Activated T-helper 1 cell treated with anti-CD3 and anti-CD28 coated beads, Interleukin-2, amount 50 U/mL, for 16 hours (primary cell): ENCODE data around the gene RALGAPA1.
"Not testable (repeated sequence)": the region's sequence is repeated elsewhere in the genome, so short reads cannot be mapped to it uniquely, and the experiment has no call there.

ENCODE experiments used
- DNase-seq, 2 donors: peaks; one replicate each; pipeline ENCODE4 v3.0.0-alpha.2; 2020; ENCODE audit warnings: low read depth in 1 of 2, low spot score in 1 of 2

Gene RALGAPA1

GRCh38 chr14:35704793-35705493, 104.2 kb downstream of the RALGAPA1 start:
- DNase-seq: no peak

GRCh38 chr14:35701531-35701930, 107.6 kb downstream of the RALGAPA1 start:
- DNase-seq: no peak

GRCh38 chr14:35699791-35700444, 109.2 kb downstream of the RALGAPA1 start:
- no peak for DNase-seq

DNA sequence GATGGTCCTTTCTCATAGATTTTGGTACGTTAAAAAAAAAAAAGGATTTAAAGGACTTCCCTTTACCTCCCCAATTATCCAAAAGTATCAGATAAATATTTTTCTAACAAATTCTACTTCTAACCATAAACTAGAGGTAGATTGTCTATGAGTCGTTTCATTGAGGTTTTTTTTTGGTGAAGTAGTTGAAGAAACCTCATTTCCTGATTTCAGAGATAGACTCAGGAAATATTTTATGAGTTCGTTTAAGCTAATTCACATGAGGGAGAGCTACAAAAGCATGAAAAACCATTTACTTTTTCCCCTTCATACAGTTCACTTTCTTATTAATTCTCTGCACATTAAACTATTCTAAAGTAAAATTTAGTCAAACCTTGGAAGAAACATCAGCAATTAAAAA, 112.5 kb downstream of the RALGAPA1 start:
- DNase-seq: no peak

GRCh38 chr14:35696119-35696518, 113.0 kb downstream of the RALGAPA1 start:
- no peak for DNase-seq

DNA sequence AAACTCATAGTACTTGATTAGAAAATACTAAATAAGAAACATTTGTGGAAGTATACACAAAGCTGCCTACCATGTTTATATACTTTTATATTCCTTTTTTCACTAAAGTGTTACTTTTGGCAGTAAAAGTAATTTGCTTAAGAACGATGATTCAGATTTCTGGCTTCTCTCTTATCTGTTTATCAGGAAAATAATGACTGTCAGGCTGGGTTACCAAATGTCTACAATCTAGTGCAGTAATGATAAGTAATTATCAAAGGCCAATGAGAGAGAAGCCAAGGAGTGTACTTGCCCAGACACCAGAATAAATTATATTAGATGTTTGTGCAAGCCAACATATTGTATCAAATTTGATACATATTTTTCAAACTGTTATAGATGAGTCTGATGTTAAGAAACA, 113.4 kb downstream of the RALGAPA1 start:
- no peak for DNase-seq

DNA sequence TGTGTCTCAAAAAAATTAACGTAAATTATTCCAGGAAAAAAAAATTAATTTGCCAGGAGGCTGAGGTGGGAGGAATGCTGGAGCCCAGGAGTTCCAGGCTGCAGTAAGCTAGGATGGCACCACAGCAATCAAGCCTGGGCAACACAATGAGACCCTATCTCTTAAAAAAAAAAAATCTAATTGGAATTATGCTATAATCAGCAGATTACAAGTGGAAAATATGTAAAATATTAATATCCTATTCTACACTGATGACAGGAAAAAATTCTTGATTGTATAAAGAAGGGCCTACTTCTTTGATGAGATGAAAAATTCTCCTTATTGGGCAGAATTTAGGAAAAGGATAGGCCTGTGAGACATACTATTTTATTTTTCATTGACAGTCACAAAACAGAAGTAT, 114.0 kb downstream of the RALGAPA1 start:
- DNase-seq: no peak

- no peak for DNase-seq
Measured at GRCh38 chr14:35689000-35689460, 120.1 kb downstream of the RALGAPA1 start.

GRCh38 chr14:35688126-35688826, 120.8 kb downstream of the RALGAPA1 start:
- DNase-seq: no peak

DNA sequence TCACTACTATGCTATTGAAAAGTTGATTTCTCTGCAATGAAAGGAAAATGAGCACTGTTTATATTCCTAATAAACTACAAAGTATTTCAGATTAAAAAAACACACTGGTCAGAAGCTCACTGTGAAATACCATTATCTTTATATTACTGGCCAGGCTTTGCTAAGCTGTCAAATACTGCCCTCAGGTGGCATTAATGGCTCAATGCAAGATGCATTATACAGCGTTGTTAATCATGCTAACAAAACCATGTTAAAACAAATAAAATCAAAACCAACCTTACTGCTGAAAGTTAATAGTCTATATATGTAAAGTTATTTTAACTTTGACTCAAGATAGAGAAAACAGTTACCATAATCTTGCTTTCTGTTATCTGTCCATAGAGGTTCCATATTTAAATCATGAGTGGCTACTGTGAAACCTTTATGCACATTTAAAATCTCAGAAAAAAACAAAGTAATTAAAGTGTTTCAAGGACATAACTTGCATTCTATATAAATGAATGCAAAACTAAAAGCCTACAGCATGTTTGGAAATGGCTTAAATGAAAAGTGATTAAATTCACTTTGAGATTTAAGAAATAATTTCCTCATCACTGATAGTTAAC, 121.7 kb downstream of the RALGAPA1 start:
- DNase-seq: no peak

- not testable (repeated sequence) for DNase-seq
Measured at GRCh38 chr14:35683688-35684087, 125.4 kb downstream of the RALGAPA1 start.

DNA sequence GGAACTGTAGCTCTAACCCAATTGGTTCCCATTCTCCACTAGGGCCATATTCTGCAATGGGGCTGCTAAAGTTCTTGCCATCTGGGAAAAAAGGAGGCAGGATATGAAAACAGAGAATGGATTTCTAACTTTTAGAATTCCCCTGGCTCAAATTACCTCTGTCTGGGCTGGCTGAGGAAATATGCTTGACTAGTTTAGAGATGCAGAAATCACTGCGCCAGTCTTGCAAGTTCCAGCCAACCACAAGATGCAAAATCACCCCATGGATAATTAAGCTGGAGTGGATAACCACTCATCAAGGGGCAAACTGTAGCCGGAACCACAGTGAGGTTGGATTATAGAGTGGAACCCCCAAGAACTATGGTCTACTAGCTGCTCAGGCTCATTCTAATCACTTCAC, 126.3 kb downstream of the RALGAPA1 start:
- no peak for DNase-seq

DNA sequence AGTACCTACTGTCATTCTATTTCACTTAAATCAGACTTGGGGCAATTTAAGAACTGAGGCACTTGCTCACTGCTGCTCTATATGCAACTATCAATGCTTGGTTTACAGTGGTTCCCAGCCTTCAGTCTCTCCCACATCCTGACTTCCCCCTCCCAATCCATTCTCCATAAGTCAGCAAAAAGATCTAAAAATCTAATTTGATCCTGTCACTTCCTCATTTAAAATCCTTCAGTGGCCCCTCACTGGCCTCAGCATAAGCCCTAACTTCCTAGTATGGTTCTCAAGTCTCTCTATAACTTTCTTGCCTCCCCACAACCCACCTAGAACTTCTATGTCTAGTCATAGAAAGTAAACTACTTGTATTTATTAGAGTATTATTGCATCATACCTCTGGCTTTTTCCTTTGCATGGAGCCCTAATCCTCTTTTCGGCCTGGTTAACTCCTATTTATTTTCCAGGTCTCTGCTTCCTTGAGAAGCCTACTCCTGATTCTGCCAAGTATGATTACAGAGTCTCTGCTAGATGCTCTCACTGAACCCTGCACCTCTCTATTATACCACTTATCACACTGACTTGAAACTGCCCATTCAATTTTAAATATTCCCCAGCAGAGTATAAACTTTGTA, 130.6 kb downstream of the RALGAPA1 start:
- no peak for DNase-seq

GRCh38 chr14:35669782-35670181, 139.3 kb downstream of the RALGAPA1 start:
- DNase-seq: no peak

DNA sequence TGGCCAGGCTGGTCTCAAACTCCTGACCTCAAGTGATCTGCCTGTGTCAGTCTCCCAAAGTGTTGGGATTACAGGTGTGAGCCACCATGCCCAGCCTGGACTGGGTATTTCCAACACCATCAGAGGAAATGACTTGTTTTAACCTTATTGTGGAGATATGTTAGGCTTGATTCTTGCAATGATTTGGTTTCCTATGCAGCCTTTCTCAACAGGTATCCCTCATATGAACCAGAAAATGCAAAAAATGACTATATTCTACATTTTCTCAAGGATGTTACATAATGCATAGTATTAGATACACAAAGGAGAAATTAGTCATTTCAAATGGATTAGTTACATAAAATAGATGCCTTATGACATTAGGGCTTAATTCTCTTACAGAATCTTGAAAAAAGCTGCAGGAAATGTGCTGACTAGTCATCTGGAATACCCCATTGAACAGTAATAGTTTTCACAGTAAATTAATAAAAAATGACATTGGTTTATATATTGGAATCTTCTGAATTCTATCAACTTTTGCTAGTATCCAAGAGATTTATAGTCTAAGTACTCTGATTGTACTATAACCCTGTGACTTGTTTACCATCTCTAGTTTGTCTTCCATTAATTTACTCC, 142.6 kb downstream of the RALGAPA1 start:
- DNase-seq: no peak

- no peak for DNase-seq
Measured at GRCh38 chr14:35661875-35662274, 147.2 kb downstream of the RALGAPA1 start.

DNA sequence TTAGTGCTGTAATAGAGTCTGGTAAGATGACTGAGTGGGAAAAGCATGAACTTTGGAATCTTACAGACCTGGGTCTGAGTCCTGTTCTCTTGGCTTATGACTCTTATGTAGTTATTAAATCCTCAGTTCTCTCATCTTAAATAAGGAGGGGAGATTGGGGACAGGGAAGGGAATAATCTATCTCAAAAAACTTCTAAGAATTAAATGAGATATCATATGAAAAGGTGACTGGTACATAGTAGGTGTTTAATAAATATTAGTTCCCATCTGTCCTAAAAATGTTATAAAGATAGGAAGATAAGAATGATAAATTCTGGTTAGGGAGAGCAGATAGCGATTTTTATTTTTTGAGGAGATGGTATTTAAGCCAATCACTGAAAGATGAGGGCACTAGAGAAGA, 156.1 kb downstream of the RALGAPA1 start:
- DNase-seq: no peak

DNA sequence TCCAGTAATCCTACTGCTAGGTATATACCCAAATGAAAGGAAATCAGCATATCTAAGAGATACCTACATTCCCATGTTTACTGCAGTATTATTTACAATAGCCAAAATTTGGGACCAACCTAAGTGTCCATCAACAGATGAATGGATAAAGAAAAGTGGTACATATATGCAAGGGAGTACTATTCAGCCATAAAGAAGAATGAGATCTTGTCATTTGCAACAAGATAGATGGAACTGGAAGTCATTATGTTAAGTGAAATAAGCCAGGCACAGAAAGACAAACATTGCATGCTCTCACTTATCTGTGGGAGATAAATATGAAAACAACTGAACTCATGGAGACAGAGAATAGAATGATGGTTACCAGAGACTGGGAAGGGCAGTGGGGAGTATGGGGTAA, 165.6 kb downstream of the RALGAPA1 start:
- no peak for DNase-seq

DNA sequence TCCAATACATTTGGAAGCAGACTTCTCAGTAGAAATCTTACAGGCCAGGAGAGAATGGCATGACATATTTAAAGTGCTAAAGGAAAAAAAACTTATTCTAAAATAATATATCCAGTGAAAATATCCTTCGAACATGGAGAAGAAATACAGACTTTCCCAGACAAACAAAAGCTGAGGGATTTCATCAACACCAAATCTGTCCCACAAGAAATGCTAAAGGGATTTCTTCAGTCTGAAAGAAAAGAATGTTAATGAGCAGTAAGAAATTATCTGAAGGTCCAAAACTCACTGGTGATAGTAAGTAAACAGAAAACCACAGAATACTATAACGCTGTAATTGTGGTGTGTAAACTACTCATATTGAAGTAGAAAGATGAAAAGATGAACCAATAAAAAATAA, 171.2 kb downstream of the RALGAPA1 start:
- no peak for DNase-seq

- no peak for DNase-seq
Measured at GRCh38 chr14:35637269-35637668, 171.8 kb downstream of the RALGAPA1 start.

- DNase-seq: no peak
Measured at GRCh38 chr14:35632676-35633075, 176.4 kb downstream of the RALGAPA1 start.
